Measurements from ENCODE around the gene SLC5A11. TPM values are rescaled to one million over a fixed set of nuclear protein-coding genes. Genes with fewer than 3 reads are reported as not detected.

Gene SLC5A11
- total and polyA plus RNA-seq, 4 donors, result 0.08 to 1.0 TPM; not detected in 2

GRCh38 chr16:24930440-24930839 lies 84.7 kb downstream of the SLC5A11 start:
- ATAC-seq (ENCODE audit: low FRiP score), result no peak
- 91 to 93% methylated on average over 6 of the region's 6 CpGs for WGBS, 2 donors
- intact Hi-C loops (cut with DNase I), result no loop called here

GRCh38 chr16:24931091-24931490 lies 85.3 kb downstream of the SLC5A11 start:
- intact Hi-C loops (cut with DNase I), result no loop called here
- Histone ChIP-seq H3K4me1 (ENCODE audit: control insufficient read depth in 1 of 2, insufficient read depth in 2 of 2, low read length in 2 of 2) (no peaks in the 10 kb centered on the region), H3K4me3 (ENCODE audit: low read length in 2 of 2) (no peak overlapping the region), H3K36me3 (ENCODE audit: control insufficient read depth in 1 of 2, insufficient read depth in 2 of 2, low read length in 1 of 2) (peaks cover 3 to 18% of the 10 kb centered on the region in 2 donors), H3K9me3 (ENCODE audit: control insufficient read depth, low read length) (no peaks in the 10 kb centered on the region), H3K27ac (ENCODE audit: low read depth in 1 of 2, low read length in 2 of 2) (no peak overlapping the region), H3K27me3 (ENCODE audit: control insufficient read depth in 1 of 2, insufficient read depth in 2 of 2, low read length in 1 of 2) (no peaks in the 10 kb centered on the region)
- DNase-seq (no peak), ATAC-seq (ENCODE audit: low FRiP score) (no peak)
- 96% methylated on average over 12 of the region's 12 CpGs for WGBS, 2 donors

More at GRCh38 chr16:24930440-24930839, 84.7 kb downstream of the SLC5A11 start:
- Histone ChIP-seq H3K27ac (ENCODE audit: low read depth in 1 of 2, low read length in 2 of 2) (no peak overlapping the region), H3K4me3 (ENCODE audit: low read length in 2 of 2) (no peak overlapping the region), H3K36me3 (ENCODE audit: control insufficient read depth in 1 of 2, insufficient read depth in 2 of 2, low read length in 1 of 2) (peaks cover 3 to 18% of the 10 kb centered on the region in 2 donors), H3K27me3 (ENCODE audit: control insufficient read depth in 1 of 2, insufficient read depth in 2 of 2, low read length in 1 of 2) (no peaks in the 10 kb centered on the region), H3K4me1 (ENCODE audit: control insufficient read depth in 1 of 2, insufficient read depth in 2 of 2, low read length in 2 of 2) (no peaks in the 10 kb centered on the region), H3K9me3 (ENCODE audit: control insufficient read depth, low read length) (no peaks in the 10 kb centered on the region)
- no peak for DNase-seq

GRCh38 chr16:24935336-24935735 lies 89.6 kb downstream of the SLC5A11 start:
- intact Hi-C loops (cut with DNase I), result no loop called here
- no peak for DNase-seq
- Histone ChIP-seq H3K9me3 (ENCODE audit: control insufficient read depth, low read length) (no peaks in the 10 kb centered on the region), H3K4me1 (ENCODE audit: control insufficient read depth in 1 of 2, insufficient read depth in 2 of 2, low read length in 2 of 2) (no peaks in the 10 kb centered on the region), H3K27me3 (ENCODE audit: control insufficient read depth in 1 of 2, insufficient read depth in 2 of 2, low read length in 1 of 2) (no peaks in the 10 kb centered on the region), H3K4me3 (ENCODE audit: low read length in 2 of 2) (no peak overlapping the region), H3K36me3 (ENCODE audit: control insufficient read depth in 1 of 2, insufficient read depth in 2 of 2, low read length in 1 of 2) (peaks cover 3 to 16% of the 10 kb centered on the region in 2 donors), H3K27ac (ENCODE audit: low read depth in 1 of 2, low read length in 2 of 2) (no peak overlapping the region)
- 69 to 81% methylated on average over 6 of the region's 6 CpGs for WGBS, 2 donors
- ATAC-seq (ENCODE audit: low FRiP score), result no peak

- H3K36me3 ChIP-seq (ENCODE audit: control insufficient read depth in 1 of 2, insufficient read depth in 2 of 2, low read length in 1 of 2), result peaks cover 3 to 15% of the 10 kb centered on the region in 2 donors
- no peaks in the 10 kb centered on the region for H3K4me1 ChIP-seq (ENCODE audit: control insufficient read depth in 1 of 2, insufficient read depth in 2 of 2, low read length in 2 of 2)
- WGBS, 2 donors, result 82 to 83% methylated on average over 4 of the region's 4 CpGs
- H3K4me3 ChIP-seq (ENCODE audit: low read length in 2 of 2), result no peak overlapping the region
- DNase-seq (no peak), ATAC-seq (ENCODE audit: low FRiP score) (no peak)
- H3K27ac ChIP-seq (ENCODE audit: low read depth in 1 of 2, low read length in 2 of 2), result no peak overlapping the region
- intact Hi-C loops (cut with DNase I), result no loop called here
- H3K27me3 ChIP-seq (ENCODE audit: control insufficient read depth in 1 of 2, insufficient read depth in 2 of 2, low read length in 1 of 2), result no peaks in the 10 kb centered on the region
- H3K9me3 ChIP-seq (ENCODE audit: control insufficient read depth, low read length), result no peaks in the 10 kb centered on the region
Measured at GRCh38 chr16:24936151-24936550, 90.4 kb downstream of the SLC5A11 start.

- Histone ChIP-seq H3K27ac (ENCODE audit: low read depth in 1 of 2, low read length in 2 of 2) (no peak overlapping the region), H3K9me3 (ENCODE audit: control insufficient read depth, low read length) (no peaks in the 10 kb centered on the region), H3K4me1 (ENCODE audit: control insufficient read depth in 1 of 2, insufficient read depth in 2 of 2, low read length in 2 of 2) (no peaks in the 10 kb centered on the region), H3K4me3 (ENCODE audit: low read length in 2 of 2) (no peak overlapping the region), H3K27me3 (ENCODE audit: control insufficient read depth in 1 of 2, insufficient read depth in 2 of 2, low read length in 1 of 2) (no peaks in the 10 kb centered on the region), H3K36me3 (ENCODE audit: control insufficient read depth in 1 of 2, insufficient read depth in 2 of 2, low read length in 1 of 2) (peaks cover 7 to 12% of the 10 kb centered on the region in 2 donors)
- 94% methylated on average over 14 of the region's 14 CpGs for WGBS, 2 donors
- DNase-seq, result no peak
- ATAC-seq (ENCODE audit: low FRiP score), result no peak
- intact Hi-C loops (cut with DNase I), result no loop called here
Measured at GRCh38 chr16:24939224-24939623, 93.5 kb downstream of the SLC5A11 start.

GRCh38 chr16:24939738-24940137 lies 94.0 kb downstream of the SLC5A11 start:
- intact Hi-C loops (cut with DNase I), result no loop called here
- H3K4me3 ChIP-seq (ENCODE audit: low read length in 2 of 2), result no peak overlapping the region
- H3K9me3 ChIP-seq (ENCODE audit: control insufficient read depth, low read length), result no peaks in the 10 kb centered on the region
- ATAC-seq (ENCODE audit: low FRiP score) (no peak), DNase-seq (no peak)
- peaks cover 7 to 10% of the 10 kb centered on the region in 2 donors for H3K36me3 ChIP-seq (ENCODE audit: control insufficient read depth in 1 of 2, insufficient read depth in 2 of 2, low read length in 1 of 2)
- no peaks in the 10 kb centered on the region for H3K4me1 ChIP-seq (ENCODE audit: control insufficient read depth in 1 of 2, insufficient read depth in 2 of 2, low read length in 2 of 2)
- no peaks in the 10 kb centered on the region for H3K27me3 ChIP-seq (ENCODE audit: control insufficient read depth in 1 of 2, insufficient read depth in 2 of 2, low read length in 1 of 2)
- WGBS, 2 donors, result 88 to 92% methylated on average over 2 of the region's 2 CpGs
- H3K27ac ChIP-seq (ENCODE audit: low read depth in 1 of 2, low read length in 2 of 2), result no peak overlapping the region

- no peak for DNase-seq
- H3K4me3 ChIP-seq (ENCODE audit: low read length in 2 of 2), result no peak overlapping the region
- H3K27ac ChIP-seq (ENCODE audit: low read depth in 1 of 2, low read length in 2 of 2), result no peak overlapping the region
- peaks cover 6 to 9% of the 10 kb centered on the region in 2 donors for H3K36me3 ChIP-seq (ENCODE audit: control insufficient read depth in 1 of 2, insufficient read depth in 2 of 2, low read length in 1 of 2)
- intact Hi-C loops (cut with DNase I), result no loop called here
- H3K27me3 ChIP-seq (ENCODE audit: control insufficient read depth in 1 of 2, insufficient read depth in 2 of 2, low read length in 1 of 2), result no peaks in the 10 kb centered on the region
- no peaks in the 10 kb centered on the region for H3K4me1 ChIP-seq (ENCODE audit: control insufficient read depth in 1 of 2, insufficient read depth in 2 of 2, low read length in 2 of 2)
- ATAC-seq (ENCODE audit: low FRiP score), result no peak
- H3K9me3 ChIP-seq (ENCODE audit: control insufficient read depth, low read length), result no peaks in the 10 kb centered on the region
- 96 to 97% methylated on average over 7 of the region's 7 CpGs for WGBS, 2 donors
Measured at GRCh38 chr16:24943471-24943870, 97.7 kb downstream of the SLC5A11 start.

GRCh38 chr16:24944206-24944605 lies 98.4 kb downstream of the SLC5A11 start:
- no peak for ATAC-seq (ENCODE audit: low FRiP score)
- Histone ChIP-seq H3K27me3 (ENCODE audit: control insufficient read depth in 1 of 2, insufficient read depth in 2 of 2, low read length in 1 of 2) (no peaks in the 10 kb centered on the region), H3K4me1 (ENCODE audit: control insufficient read depth in 1 of 2, insufficient read depth in 2 of 2, low read length in 2 of 2) (no peaks in the 10 kb centered on the region), H3K36me3 (ENCODE audit: control insufficient read depth in 1 of 2, insufficient read depth in 2 of 2, low read length in 1 of 2) (peaks cover 4 to 9% of the 10 kb centered on the region in 2 donors), H3K9me3 (ENCODE audit: control insufficient read depth, low read length) (no peaks in the 10 kb centered on the region), H3K4me3 (ENCODE audit: low read length in 2 of 2) (no peak overlapping the region), H3K27ac (ENCODE audit: low read depth in 1 of 2, low read length in 2 of 2) (no peak overlapping the region)
- DNase-seq, result no peak
- intact Hi-C loops (cut with DNase I), result no loop called here
- 89 to 96% methylated on average over 3 of the region's 3 CpGs for WGBS, 2 donors

GRCh38 chr16:24946155-24946554 lies 100.4 kb downstream of the SLC5A11 start:
- no peak overlapping the region for H3K27ac ChIP-seq (ENCODE audit: low read depth in 1 of 2, low read length in 2 of 2)
- intact Hi-C loops (cut with DNase I), result no loop called here
- peaks cover 5 to 9% of the 10 kb centered on the region in 2 donors for H3K36me3 ChIP-seq (ENCODE audit: control insufficient read depth in 1 of 2, insufficient read depth in 2 of 2, low read length in 1 of 2)
- ATAC-seq (ENCODE audit: low FRiP score) (no peak), DNase-seq (no peak)
- no peak overlapping the region for H3K4me3 ChIP-seq (ENCODE audit: low read length in 2 of 2)
- H3K27me3 ChIP-seq (ENCODE audit: control insufficient read depth in 1 of 2, insufficient read depth in 2 of 2, low read length in 1 of 2), result no peaks in the 10 kb centered on the region
- 79 to 81% methylated on average over 6 of the region's 6 CpGs for WGBS, 2 donors
- H3K9me3 ChIP-seq (ENCODE audit: control insufficient read depth, low read length), result no peaks in the 10 kb centered on the region
- no peaks in the 10 kb centered on the region for H3K4me1 ChIP-seq (ENCODE audit: control insufficient read depth in 1 of 2, insufficient read depth in 2 of 2, low read length in 2 of 2)
